ENCODE data around the gene TRIO. TPM values are rescaled to one million over a fixed set of nuclear protein-coding genes. Genes with fewer than 3 reads are reported as not detected.

TRIO gene
- polyA plus RNA-seq, 3 donors, result 1.7 to 45.8 (median 2.1) TPM

GRCh38 chr5:14407051-14407450 is 263.9 kb downstream of the TRIO start:
- peaks cover 0 to 5% (median 0%) of the 10 kb centered on the region in 7 donors for H3K9me3 Mint-ChIP-seq
- Histone ChIP-seq H3K4me1 (ENCODE audit: control insufficient read depth in 1 of 2, insufficient read depth in 2 of 2, low read length in 2 of 2) (no peaks in the 10 kb centered on the region), H2AFZ (ENCODE audit: insufficient read depth, low read depth, low read length, poor library complexity, severe bottlenecking) (no peak overlapping the region), H3K4me2 (replicated peaks; ENCODE audit: extremely low read depth, low read length, poor library complexity, severe bottlenecking) (no peak overlapping the region), H4K20me1 (ENCODE audit: insufficient read depth, low read length) (no peaks in the 10 kb centered on the region), H3K9ac (ENCODE audit: insufficient read depth, low read length, poor library complexity, severe bottlenecking) (no peak overlapping the region), H3K36me3 (replicated peaks in 1 of 2; ENCODE audit: control insufficient read depth in 1 of 2, insufficient read depth in 2 of 2, low read length in 2 of 2) (peaks cover 66 to 86% of the 10 kb centered on the region in 2 donors), H3K4me3 (replicated peaks in 1 of 3; ENCODE audit: low read depth in 2 of 3, low read length in 3 of 3) (no peak overlapping the region), H3K79me2 (ENCODE audit: insufficient read depth, low read length) (no peaks in the 10 kb centered on the region), H3K27me3 (ENCODE audit: control insufficient read depth in 2 of 2, insufficient read depth in 2 of 2, low read length in 2 of 2) (no peaks in the 10 kb centered on the region), H3K9me3 (replicated peaks in 1 of 2; ENCODE audit: control insufficient read depth in 1 of 2, insufficient read depth in 1 of 2, low read length in 2 of 2) (no peaks in the 10 kb centered on the region), H3K27ac (ENCODE audit: low read depth in 1 of 2, low read length in 2 of 2) (no peak overlapping the region)
- peaks cover 78 to 85% of the 10 kb centered on the region in 2 donors for H3K36me3 Mint-ChIP-seq
- no peak overlapping the region for H3K4me3 Mint-ChIP-seq
- intact Hi-C loops (cut with micrococcal nuclease), result no loop called here
- WGBS (ENCODE audit: insufficient coverage), result 100% methylated on average over 5 of the region's 5 CpGs
- peak overlapping the region in 2 of 7 donors; percentile 12 to 37 for H3K27ac Mint-ChIP-seq
- peaks cover 0 to 1% (median 0%) of the 10 kb centered on the region in 3 donors for H3K27me3 Mint-ChIP-seq (ENCODE audit: low read depth in 3 of 3)
- TF ChIP-seq CTCF (IDR thresholded peaks at IDR 0.05), result no peak
- no peaks in the 10 kb centered on the region for H3K4me1 Mint-ChIP-seq
- no peak for DNase-seq

GRCh38 chr5:14407746-14408175 is 264.6 kb downstream of the TRIO start:
- TF ChIP-seq CTCF (IDR thresholded peaks at IDR 0.05), result no peak
- intact Hi-C loops (cut with micrococcal nuclease), result no loop called here
- no peak overlapping the region for H3K27ac Mint-ChIP-seq

More at GRCh38 chr5:14407746-14408175, 264.6 kb downstream of the TRIO start:
- no peaks in the 10 kb centered on the region for H3K9me3 ChIP-seq (replicated peaks in 1 of 2; ENCODE audit: control insufficient read depth in 1 of 2, insufficient read depth in 1 of 2, low read length in 2 of 2)
- Mint-ChIP-seq H3K36me3 (peaks cover 78 to 86% of the 10 kb centered on the region in 2 donors), H3K4me1 (no peaks in the 10 kb centered on the region), H3K9me3 (no peaks in the 10 kb centered on the region), H3K27me3 (ENCODE audit: low read depth in 3 of 3) (no peaks in the 10 kb centered on the region), H3K4me3 (no peak overlapping the region)
- DNase-seq, result no peak
- no peak overlapping the region for H3K9ac ChIP-seq (ENCODE audit: insufficient read depth, low read length, poor library complexity, severe bottlenecking)
- H2AFZ ChIP-seq (ENCODE audit: insufficient read depth, low read depth, low read length, poor library complexity, severe bottlenecking), result no peak overlapping the region
- H3K79me2 ChIP-seq (ENCODE audit: insufficient read depth, low read length), result no peaks in the 10 kb centered on the region
- H3K27ac ChIP-seq (ENCODE audit: low read depth in 1 of 2, low read length in 2 of 2), result no peak overlapping the region
- H3K36me3 ChIP-seq (replicated peaks in 1 of 2; ENCODE audit: control insufficient read depth in 1 of 2, insufficient read depth in 2 of 2, low read length in 2 of 2), result peaks cover 70 to 87% of the 10 kb centered on the region in 2 donors
- no peaks in the 10 kb centered on the region for H3K27me3 ChIP-seq (ENCODE audit: control insufficient read depth in 2 of 2, insufficient read depth in 2 of 2, low read length in 2 of 2)
- no peaks in the 10 kb centered on the region for H3K4me1 ChIP-seq (ENCODE audit: control insufficient read depth in 1 of 2, insufficient read depth in 2 of 2, low read length in 2 of 2)
- no peak overlapping the region for H3K4me3 ChIP-seq (replicated peaks in 1 of 3; ENCODE audit: low read depth in 2 of 3, low read length in 3 of 3)
- no peak overlapping the region for H3K4me2 ChIP-seq (replicated peaks; ENCODE audit: extremely low read depth, low read length, poor library complexity, severe bottlenecking)
- 94% methylated on average over 3 of the region's 5 CpGs for WGBS (ENCODE audit: insufficient coverage)
- H4K20me1 ChIP-seq (ENCODE audit: insufficient read depth, low read length), result no peaks in the 10 kb centered on the region

All from CD14-positive monocyte (primary cell).